Inflammatory macrophage treated with lipopolysaccharide for 1 hour (primary cell): ENCODE data around the gene WFS1.

Source experiments
- DNase-seq, 2 donors: peaks; one replicate each; pipeline ENCODE4 v3.0.0-alpha.2; 2020 to 2022

WFS1 gene

DNA sequence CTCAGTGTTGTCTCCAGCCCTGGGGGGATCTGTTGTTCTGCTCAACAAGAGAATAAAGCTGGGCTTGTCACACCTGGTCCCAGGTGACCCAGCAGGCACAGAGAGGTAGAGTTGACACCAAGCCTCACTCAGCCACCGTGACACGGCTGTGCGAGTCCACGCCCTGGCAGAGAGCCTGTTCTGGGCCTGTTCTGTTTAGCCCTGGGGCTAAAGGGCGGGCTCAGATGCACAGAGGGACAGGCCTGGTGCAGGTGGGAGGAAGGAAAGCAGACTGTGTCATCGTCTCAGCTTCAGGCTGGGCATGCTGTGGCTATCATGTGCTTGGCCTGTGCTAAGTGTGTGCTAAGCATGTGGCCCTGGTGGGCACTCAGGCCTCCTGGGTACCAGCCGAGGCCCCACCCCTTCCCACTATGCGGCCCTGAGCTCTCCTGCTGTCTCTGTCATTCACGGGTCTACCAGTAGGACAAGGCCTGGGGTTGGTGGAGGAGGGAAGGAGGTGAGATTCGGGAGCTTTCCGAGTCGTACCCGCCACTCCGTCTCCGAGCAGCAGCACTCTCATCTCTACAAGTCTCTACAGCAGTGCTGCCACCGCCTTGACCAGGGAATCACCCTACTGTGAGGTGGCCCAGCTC is 10.8 kb downstream of the WFS1 start:
- DNase-seq, result no peak

- DNase-seq, result no peak
Measured at GRCh38 chr4:6281436-6282313, 12.0 kb downstream of the WFS1 start.

- DNase-seq, result no peak
Measured at GRCh38 chr4:6282314-6282771, 12.7 kb downstream of the WFS1 start.

DNA sequence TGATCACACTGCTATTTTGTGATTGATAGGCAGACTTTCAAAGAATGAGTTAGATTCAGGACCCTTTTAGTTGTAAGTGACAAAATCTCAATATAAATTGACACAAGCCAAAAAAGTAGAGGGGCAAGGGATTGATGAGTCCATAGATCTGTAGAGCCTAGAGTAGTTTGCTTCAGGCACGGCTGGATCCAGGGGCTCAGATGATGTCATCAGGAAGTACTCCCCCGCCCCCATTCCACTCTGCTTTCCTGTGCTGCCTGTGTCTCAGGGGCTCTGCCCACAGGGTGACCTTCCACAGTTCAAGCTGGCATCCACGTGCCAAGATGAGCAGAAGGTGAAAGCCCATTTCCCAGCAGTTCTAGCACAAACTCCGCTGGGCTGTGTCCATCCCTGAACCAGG is 13.6 kb downstream of the WFS1 start:
- no peak for DNase-seq

- no peak for DNase-seq
Measured at GRCh38 chr4:6287017-6287788, 17.6 kb downstream of the WFS1 start.

- no peak for DNase-seq
Measured at GRCh38 chr4:6288342-6288741, 18.7 kb downstream of the WFS1 start.

DNA sequence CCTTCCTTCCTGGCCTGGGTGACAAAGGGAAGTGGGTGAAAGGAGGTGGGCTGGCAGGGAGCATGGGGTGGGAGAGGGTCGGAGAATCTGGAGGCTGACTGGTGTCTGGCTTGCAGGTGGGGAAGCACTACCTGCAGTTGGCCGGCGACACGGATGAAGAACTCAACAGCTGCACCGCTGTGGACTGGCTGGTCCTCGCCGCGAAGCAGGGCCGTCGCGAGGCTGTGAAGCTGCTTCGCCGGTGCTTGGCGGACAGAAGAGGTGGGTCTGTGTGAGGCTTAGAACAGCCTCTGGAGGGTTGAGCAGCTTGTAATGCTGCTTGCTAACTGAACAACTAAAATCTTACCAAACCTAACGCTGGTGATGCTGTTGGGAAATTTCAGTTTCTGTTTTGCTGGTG is 19.2 kb downstream of the WFS1 start:
- no peak for DNase-seq

DNA sequence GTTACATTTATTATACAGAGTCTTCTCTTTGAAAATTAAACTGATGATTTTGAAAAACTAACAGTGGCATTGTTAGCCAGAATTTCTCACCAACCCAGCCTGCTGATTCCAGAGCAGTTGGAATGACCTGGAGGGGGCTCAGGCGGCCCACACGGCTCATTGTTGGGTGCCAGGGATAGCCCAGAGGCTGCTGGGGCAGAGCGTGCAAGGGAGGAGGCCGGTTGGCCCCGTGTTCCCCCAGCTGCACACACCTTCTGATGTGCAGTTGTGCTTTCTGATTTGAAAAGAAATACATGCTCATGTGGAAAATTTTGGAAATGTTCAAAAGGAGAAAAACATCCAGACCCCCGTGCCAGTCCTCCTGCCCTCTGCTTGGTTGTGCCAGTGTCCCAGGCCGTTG is 20.6 kb downstream of the WFS1 start:
- no peak for DNase-seq

GRCh38 chr4:6290769-6291547 is 21.3 kb downstream of the WFS1 start:
- no peak for DNase-seq

GRCh38 chr4:6291784-6292297 is 22.2 kb downstream of the WFS1 start:
- DNase-seq, result no peak

DNA sequence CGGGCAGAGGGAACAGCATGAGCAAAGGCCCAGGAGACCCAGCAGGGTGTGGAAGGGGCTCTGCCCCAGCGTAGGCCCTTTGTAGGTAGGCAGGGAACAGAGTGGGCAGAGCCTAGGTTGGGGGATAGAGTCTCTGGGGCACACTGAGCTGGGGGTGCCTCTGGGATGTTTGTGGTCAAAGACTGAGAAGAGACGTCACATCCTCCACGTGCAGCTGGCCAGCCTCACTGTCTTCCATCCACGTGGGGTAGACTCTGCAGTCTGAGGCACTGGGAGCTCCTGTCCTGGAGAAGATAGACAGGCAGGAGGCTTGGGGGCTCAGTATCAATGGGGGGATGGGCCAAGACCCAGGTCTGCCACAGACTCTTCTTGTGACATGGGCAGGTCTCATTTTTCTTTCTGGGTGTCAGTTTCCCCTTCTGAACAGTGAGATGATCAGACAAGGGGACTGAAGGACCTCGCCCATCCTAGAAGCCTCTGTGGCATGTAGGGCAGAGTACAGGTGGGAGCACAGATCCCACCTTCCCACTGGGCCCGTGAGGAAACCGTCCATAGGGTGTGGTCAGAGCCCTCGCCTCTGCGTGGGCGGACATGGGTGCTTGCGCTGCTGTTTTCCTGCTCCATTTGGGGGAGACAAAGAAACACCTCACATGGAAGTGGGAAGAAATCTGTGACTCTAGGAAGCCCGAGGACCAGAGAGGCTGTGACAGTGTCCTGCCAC is 22.9 kb downstream of the WFS1 start:
- DNase-seq, result no peak

DNA sequence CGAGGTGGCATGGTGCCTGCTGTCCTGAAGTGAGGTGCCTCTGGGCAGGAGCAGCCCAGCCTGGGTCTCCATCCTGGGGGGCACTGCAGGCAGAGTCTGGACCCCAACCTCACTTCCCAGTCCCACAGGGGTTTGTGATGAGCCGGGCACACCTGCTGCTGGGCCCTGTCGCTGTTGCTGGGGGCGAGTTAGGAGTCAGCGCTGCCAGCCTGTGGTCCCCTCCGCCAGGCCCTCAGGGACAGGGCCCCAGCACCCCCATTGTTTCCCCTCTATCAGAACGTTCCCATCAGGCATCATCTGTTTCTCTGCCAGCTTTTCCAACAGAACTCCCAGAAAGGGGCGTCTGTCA is 23.4 kb downstream of the WFS1 start:
- no peak for DNase-seq

DNA sequence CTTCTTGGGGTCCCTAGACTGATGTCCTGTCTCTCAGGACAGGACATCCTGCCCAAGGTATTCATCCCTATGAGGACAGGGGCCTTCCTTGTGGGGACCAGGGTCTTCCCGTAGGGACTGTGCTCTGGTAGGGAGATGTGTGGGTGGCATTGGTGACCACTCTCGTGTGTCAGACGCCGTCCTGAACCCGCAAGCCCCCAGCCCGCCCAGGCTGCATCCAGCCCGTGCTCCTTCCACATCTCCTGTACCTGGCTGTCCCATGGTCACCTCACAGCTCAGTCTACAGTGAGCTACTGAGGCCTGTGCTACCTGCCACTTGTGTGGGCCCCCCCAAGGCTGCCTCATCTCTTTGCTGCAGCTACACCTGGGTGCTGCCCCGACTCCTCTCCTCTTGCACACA is 24.0 kb downstream of the WFS1 start:
- DNase-seq, result no peak

DNA sequence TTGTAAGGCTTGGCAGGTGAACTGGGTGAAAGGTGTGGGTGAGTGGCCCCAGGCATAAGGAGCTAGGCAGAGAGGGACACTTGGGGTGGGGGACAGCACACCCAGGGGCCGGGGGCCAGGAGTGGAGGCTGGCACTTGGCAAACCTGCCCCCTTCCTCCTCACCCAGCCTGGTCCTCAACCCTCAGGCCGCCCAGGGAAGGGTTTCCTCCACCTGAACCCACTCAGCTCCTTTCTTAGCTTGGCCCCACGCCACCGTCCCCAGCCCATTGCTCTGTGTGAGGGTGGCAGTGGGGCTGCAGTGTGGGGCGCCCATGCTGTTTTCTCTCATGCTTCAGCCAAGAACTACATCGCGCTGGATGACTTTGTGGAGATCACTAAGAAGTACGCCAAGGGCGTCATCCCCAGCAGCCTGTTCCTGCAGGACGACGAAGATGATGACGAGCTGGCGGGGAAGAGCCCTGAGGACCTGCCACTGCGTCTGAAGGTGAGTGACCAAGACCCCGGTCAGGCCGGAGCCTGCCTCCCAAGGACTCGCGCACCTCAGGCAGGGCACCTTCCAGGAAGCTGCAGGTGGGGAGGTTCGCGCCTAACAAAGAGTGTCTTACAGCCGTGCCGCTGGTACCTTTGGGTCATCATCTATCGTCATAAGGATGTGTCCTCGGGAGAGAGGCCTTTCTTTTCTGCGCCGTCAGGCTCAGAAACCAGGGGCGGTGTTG is 25.2 kb downstream of the WFS1 start:
- no peak for DNase-seq

DNA sequence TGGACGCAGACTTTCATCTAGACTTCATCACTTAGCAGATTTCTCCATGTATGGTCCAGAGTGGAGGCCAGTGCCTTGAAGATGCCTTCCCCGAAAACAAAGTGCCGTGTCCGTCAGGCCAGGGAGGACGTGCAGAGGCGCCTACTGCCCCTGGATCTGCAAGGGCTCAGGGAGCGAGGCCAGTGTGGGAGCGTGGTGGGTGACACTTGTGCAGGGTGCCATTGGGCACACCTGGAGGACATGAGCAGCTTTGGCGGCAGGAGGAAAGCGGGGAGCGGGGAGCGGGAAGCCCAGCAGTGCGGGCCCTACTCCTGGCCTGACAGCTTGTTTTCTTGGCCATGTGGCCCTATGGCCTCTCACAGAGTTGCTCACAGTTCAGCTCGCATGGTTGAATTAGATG is 25.8 kb downstream of the WFS1 start:
- no peak for DNase-seq

- no peak for DNase-seq
Measured at GRCh38 chr4:6296026-6296425, 26.4 kb downstream of the WFS1 start.

GRCh38 chr4:6297266-6297815 is 27.7 kb downstream of the WFS1 start:
- DNase-seq, result no peak

GRCh38 chr4:6298035-6298434 is 28.4 kb downstream of the WFS1 start:
- no peak for DNase-seq

DNA sequence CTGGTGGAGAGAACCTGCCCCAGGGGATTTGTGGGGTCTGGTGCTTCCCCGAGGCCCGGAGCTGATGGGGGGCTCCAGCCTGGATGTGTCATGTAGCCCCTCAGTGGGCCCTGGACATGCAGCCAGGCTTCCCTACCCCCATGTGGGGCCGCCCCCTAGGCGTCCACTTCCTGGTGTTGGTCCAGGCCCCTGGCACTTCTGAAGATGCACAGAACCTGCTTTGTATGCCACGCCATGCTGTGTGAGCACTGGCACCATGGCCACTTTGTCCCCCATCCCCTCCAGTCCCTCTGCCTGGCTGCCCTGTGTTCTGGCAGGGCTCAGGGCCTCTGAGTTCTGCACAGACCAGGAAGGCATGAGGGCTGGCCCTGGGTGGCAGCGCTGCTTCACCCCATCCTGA is 29.2 kb downstream of the WFS1 start:
- no peak for DNase-seq

GRCh38 chr4:6299875-6300274 is 30.2 kb downstream of the WFS1 start:
- no peak for DNase-seq

GRCh38 chr4:6300359-6300758 is 30.7 kb downstream of the WFS1 start:
- DNase-seq, result no peak
